ENCODE results near the gene EFNA3.
A peak's percentile ranks its signal among the peaks of the same experiment; 100 is the strongest.

The EFNA3 gene

DNA sequence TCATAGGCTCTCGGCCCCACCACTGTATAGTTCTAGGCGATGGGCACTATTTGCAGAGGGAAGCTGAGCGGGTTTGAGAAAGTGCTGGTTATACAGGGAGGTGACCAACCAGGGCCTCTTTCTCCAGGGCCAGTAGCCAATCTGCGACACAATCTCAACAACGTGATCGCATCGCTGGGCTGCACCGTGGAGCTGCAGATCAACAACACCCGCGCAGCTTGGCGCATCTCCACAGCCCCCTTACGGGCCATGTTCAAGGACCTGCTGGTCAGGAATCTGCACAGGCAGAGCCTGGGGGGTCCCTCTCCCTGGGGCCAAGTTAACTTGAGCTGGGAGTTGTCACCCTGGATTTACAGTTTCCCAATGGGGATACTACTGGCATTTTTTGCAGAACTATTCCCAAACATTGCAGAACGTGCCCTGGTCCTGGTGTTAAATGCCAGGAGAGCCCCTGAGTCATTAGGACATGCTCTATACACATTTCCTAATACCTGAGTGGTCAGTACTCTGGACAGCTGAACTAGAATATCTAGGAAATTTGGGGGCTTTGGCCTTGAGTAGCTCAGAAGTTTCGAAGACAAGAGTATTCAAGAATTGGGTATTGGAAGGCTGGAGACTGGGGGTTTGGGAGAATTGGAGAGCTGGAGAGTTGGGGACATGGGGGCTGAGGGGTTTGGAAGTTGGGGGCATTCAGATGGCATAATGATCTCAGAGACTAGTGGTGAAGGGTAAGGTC, 38.1 kb upstream of the EFNA3 start:
- no peak overlapping the region for H3K4me3 ChIP-seq (ENCODE audit: low read depth, low read length)
- TF ChIP-seq, protein P1, sequence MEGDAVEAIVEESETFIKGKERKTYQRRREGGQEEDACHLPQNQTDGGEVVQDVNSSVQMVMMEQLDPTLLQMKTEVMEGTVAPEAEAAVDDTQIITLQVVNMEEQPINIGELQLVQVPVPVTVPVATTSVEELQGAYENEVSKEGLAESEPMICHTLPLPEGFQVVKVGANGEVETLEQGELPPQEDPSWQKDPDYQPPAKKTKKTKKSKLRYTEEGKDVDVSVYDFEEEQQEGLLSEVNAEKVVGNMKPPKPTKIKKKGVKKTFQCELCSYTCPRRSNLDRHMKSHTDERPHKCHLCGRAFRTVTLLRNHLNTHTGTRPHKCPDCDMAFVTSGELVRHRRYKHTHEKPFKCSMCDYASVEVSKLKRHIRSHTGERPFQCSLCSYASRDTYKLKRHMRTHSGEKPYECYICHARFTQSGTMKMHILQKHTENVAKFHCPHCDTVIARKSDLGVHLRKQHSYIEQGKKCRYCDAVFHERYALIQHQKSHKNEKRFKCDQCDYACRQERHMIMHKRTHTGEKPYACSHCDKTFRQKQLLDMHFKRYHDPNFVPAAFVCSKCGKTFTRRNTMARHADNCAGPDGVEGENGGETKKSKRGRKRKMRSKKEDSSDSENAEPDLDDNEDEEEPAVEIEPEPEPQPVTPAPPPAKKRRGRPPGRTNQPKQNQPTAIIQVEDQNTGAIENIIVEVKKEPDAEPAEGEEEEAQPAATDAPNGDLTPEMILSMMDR (IDR thresholded peaks at IDR 0.05; ENCODE audit: borderline replicate concordance, insufficient read depth, low read depth, low read length): no peak

DNA sequence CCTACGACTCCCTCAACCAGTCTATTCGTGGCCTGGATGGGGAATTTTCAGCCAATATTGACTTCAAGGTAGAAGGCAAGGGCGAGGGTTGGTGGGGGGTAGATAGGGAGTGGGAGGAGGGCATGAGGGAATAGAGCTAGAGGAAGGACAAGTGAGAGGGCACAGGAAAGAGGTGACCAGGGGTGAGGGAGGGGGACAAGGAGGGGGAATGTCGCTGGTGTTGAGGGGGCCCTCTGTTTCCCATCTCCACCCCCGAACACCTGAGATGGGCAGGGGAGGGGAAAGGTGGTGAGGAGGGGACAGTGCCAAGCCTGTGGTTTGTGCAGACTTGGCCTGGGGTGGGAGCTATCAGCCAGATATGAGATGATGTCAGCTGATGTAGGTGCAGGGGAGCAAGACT, 35.8 kb upstream of the EFNA3 start:
- no peak overlapping the region for H3K4me3 ChIP-seq (ENCODE audit: low read depth, low read length)
- TF ChIP-seq, protein P1 (IDR thresholded peaks at IDR 0.05; ENCODE audit: borderline replicate concordance, insufficient read depth, low read depth, low read length): no peak

DNA sequence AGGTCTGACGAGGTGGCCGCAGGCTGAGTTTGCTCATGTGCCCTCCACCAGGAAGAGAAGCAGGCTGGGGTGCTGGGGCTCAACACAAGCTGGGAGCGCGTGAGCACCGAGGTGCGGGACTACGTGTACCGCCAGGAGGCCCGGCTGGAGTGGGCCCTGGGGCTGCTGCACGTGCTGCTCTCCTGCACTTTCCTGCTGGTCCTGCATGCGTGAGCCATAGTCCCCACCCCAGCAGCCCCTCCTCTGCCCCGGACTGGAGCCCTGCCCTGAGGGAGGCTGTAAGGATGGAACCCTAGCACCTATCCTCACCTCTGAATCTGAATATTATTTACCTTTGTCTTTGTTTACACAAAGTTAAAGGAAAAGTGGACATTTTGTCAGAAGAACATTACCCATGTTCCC, 35.3 kb upstream of the EFNA3 start:
- H3K4me3 ChIP-seq (ENCODE audit: low read depth, low read length): no peak overlapping the region
- TF ChIP-seq, protein P1 (IDR thresholded peaks at IDR 0.05; ENCODE audit: borderline replicate concordance, insufficient read depth, low read depth, low read length): no peak

DNA sequence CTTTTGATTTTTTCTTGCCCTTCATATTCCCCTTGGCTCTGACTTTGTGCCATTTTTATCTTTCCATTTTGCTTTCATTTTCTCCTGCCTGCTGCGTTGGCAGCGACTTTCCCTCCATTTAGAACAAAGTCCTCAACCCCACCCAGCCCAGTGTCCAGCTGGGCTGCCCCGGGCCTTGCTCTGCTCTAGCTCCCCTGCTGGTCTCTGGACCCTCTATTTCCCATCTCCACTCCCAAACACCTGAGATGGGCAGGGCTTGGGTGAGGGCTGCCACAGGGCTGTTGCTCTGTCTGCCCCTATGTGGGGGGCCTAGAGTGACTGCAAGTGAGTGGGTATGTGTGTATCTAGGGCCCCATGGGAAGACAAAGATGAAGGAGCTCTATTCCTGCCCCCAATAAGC, 34.8 kb upstream of the EFNA3 start:
- TF ChIP-seq, protein P1 (IDR thresholded peaks at IDR 0.05; ENCODE audit: borderline replicate concordance, insufficient read depth, low read depth, low read length): no peak
- H3K4me3 ChIP-seq (ENCODE audit: low read depth, low read length): no peak overlapping the region

DNA sequence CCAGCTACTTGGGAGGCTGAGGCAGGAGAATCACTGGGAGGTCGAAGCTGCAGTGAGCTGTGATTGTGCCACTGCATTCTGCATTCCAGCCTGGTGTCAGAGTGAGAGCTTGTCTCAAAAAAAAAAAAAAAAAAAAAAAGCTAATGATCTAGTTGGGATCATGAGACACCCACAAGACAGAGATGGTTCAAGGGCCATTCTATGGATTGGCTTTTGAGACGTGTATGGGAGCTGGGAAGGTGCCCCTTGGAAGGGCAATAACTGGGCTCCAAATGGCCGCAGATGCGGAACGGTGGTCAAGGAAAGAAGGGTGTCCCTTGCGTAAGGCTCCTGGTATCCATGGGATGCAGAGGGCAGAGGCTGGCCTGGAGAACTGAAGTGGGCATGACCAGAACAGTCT, 34.3 kb upstream of the EFNA3 start:
- H3K4me3 ChIP-seq (ENCODE audit: low read depth, low read length): no peak overlapping the region
- TF ChIP-seq, protein P1 (IDR thresholded peaks at IDR 0.05; ENCODE audit: borderline replicate concordance, insufficient read depth, low read depth, low read length): no peak

DNA sequence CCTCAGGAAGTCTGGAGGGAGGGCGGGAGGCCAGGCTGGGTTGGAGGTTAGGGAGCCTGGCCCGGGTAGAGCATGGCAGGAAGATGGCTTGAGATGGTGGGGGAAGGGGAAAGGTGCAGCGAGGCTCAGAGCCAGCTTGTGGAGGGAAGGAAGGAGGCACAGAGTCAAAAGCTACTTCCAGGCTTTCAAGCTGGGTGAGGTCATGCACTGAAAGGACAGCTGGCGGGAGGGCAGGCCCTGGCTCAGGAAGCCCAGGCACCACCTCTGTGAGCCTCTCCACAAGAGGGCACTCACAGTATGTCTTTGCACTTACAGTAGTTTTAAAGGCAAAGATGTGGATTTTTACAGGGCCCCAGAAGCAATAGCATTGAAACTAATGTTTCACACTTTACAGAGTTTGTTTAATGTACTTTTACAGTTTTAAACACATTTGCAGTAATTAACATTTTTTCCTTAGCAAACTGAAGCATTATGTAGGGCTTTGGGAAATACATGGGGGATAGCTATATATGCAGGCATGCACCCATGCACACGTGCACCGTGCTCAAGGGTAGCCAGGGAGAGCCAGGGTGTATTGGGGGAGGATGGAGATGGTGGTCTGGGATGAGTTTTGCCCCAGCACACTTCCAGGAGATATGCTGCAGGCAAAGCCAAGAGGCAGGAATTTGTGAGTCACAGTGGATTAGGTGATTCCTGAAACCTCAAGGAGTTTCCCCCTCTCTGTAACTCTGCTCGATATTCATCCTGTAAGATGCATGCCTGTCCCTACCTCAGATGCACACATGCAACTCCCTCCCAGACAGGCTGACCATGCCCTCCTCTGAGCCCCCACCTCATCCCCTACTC, 33.6 kb upstream of the EFNA3 start:
- H3K4me3 ChIP-seq (ENCODE audit: low read depth, low read length): no peak overlapping the region
- TF ChIP-seq, protein P1 (IDR thresholded peaks at IDR 0.05; ENCODE audit: borderline replicate concordance, insufficient read depth, low read depth, low read length): peak; percentile 70; the same call in 1 of the 2 replicates

Measured in GM12875 (cell line).